IPS DF 19.7 (cell line): ENCODE results near the gene COL13A1.

Experiments used
- DNase-seq: peaks from one replicate; pipeline ENCODE4 v3.0.0-alpha.2; 2013; ENCODE audit warnings: low read depth, low spot score

COL13A1 gene

DNA sequence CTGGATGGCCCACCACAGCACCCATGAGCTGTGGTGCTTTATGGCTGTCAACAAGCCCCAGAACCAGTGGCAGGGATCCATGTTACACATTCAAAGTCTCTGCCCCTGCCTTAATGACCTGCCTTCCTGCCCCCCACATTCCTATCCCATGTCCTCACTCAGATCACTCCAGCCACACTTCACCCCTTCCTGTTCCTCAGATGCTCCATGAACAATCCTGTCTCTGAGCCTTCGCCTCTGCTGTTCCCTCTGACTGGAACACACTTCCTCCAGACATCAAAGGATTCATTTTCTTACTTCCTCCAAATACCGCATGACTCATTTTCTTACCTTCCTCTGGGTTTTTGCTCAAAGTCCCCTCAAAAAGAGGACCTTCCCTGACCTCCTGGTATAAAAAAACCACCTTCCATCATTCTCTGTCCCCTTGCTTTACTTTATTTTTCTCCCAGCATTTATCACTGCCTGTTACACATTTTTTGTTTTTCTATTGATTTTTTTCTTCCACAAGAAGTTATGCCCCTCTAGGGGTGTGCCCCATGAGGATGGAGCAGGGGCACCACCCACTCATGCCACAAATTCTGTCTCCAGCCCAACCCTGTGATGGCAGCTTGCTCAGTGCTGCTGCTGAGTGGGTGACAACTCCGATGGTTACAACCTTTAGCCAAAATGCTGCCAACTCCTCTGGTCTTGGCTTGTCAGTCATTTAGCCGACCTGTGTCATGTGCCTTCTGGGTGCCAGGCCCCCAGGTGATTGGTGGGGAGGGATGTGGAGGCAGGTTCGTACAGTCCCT is 18.2 kb downstream of the COL13A1 start:
- no peak for DNase-seq

DNA sequence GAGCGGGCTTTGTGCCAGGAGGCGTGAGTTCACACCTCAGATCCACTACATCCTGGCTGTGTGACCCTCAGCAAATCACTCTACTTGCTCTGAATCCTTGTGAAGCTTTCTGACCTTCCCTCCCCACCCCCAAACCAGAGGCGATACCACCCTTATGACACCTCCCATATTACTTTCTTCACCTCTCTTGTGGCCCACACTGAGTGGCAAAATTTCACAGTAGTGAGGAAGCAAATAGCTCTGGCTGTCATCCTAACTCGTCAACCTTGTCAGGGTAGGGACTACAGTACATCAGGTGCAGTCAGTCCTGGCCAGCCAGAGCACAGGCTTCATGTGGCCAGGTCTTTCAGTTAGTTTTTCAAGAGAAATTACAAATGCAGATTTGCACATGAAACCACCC is 19.1 kb downstream of the COL13A1 start:
- DNase-seq, result no peak

DNA sequence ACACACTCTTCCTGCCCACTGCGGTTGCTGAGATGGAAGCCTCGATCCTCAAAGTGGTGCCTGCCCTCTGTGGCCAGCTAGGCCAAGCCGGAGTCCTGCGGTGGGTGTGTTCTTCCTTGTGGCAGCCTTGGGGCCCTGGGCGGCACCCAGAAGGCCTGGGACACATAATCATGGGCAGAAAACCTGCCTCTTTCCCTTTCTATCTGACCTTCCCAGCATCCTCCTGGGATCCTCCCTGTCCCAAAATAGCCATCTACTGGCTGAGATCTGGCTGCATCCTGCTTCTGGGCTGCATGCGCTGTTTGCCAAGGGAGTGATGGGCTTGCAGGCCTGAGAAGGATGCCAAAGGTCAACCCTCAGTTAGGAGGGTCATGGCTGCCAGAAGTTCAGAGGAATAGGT is 23.9 kb downstream of the COL13A1 start:
- DNase-seq, result no peak

GRCh38 chr10:69826094-69826493 is 24.4 kb downstream of the COL13A1 start:
- DNase-seq, result no peak

- no peak for DNase-seq
Observed at GRCh38 chr10:69826789-69827554, 25.3 kb downstream of the COL13A1 start.

GRCh38 chr10:69828144-69828870 is 26.6 kb downstream of the COL13A1 start:
- no peak for DNase-seq

DNA sequence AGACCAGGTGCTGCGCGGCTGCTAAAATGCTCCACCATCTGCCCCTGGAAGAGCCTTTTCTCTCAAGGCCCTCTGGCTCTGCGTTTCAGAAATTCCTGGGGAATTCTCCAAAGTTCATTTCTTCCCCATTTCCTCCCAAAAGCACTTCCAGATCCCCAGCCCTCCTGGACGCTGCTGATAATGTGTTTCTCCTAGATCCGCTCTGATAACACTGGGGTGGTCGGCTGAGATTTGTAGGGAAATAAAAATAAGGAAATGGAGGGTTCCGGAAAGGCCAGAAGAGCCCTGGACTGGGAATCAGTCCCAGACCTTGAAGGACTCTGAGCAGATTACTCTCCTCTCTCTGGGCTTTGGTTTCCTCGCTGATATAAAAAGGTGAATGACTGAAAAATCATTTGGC is 28.1 kb downstream of the COL13A1 start:
- no peak for DNase-seq

GRCh38 chr10:69831231-69831855 is 29.6 kb downstream of the COL13A1 start:
- no peak for DNase-seq

DNA sequence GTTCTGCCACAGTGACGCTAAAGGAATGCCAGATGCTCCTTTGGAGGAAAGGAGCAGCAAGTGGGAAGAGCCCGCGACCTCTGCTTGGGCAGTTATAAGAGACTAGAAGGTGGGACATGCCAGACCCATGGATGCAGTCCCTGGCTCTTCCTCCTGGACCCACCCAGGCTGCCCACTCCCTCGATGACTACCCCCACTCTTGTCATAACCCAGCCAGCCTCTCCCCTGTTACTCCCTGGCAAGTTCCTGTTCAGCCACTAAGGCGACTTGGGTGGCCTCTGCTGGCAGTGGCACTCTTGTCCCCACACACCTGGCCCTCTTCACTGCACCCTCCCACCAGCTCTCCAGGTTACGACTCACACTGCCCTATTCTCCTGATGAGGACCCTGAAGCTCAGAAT is 33.5 kb downstream of the COL13A1 start:
- no peak for DNase-seq

DNA sequence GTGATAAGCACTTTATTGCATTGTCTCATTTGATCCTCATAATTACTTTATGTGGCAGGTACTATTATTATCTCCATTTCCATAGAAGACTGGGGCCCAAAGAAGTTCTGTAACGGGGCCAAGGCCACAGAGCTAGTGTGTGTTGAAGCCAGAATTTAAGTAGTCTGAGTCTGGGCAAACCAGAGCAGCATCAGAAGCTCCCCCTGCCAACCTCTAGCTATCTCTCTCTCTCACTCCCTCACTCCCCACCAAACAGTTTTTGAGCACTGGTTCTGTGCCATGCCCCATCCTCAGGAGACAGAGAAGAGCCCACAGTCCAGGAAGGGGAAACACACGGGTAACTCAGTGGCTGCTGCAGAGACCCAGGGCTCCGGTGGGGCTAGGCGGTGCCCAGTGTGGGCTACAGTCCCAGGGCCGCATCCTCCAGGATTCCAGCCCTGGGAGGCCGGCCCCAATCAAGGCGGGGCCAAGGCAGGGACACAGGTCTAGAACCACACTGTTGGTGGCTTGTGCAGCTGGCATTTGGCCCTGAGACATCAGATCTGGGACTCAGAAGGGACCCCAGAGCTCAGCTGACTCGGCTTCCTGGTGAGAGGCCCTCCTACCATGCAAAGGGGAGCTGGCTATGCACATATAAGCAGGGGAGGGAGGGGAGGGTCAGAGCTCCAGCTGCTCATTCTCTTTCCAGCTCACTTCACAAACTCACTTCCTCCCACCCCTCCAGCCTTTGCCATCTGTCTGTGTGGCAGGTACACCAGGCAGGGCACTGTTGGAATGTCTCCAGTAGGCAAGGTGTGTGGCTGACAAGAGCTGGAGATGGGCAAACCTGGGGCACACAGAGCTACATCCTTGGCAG is 34.4 kb downstream of the COL13A1 start:
- DNase-seq, result no peak

DNA sequence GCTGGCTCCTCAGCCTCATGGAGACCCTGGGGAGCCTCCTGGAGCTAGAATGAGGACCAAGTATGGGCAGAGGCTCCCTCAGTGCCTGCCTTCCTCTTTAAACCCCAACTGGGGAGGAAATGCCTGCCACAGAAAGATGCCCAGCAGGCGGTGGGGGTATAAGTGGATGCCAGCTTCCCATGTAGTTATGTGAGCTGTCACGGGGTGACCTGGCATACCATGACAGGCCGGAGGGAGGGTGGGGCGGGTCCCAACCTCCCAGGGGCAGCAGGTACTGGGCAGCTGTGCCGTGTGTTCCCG is 35.0 kb downstream of the COL13A1 start:
- DNase-seq, result no peak

GRCh38 chr10:69837261-69837660 is 35.6 kb downstream of the COL13A1 start:
- no peak for DNase-seq

GRCh38 chr10:69838418-69838817 is 36.7 kb downstream of the COL13A1 start:
- no peak for DNase-seq

DNA sequence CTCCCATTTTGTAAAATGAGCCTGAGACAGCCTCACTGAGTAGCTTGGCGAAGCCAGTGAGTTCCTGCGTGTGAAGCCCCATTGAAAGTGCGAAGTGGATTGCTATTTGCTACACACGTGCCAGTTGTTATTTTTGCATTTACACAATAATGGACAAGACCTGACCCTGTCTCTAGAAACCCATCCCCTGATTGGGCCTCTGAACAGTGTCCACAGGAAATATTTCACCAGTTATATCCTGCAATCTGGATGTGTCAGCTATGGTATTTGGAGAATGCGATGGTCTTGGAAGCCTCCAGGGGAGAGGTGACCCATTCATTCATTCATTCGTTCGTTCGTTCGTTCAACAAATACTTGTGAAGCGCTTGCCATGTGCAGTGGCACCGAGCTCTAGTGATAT is 37.1 kb downstream of the COL13A1 start:
- DNase-seq, result no peak

DNA sequence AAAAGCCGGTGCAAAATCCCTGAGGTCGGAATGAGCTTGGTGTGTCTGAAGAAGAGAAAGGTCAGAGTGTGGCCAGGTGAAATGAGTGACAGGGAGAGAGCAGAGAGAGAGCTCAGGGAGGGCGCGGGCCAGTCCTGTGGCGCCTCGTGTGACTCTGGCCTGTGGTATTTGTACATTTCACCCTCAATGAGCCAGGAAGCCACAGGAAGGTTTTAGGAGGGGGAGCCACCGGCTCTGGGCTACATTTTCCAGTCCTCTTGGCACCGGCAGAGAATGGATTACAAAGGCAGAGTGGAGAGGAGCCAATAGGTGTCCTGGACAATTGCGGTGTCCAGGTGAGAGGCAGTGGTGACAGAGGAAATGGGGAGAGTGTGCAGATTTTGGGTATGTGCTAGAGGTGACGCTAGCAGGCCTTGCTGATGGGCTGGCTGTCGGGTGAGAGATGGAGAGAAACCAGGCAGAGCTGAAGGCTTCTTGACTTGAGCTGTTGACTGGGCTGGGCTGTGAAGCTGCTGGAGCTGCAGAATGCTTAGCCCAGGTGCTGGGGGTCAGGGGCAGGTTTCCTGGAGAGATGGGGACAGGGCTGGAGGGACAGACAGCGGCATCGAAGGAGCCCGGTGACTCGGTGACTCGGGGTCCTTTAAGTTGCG is 38.1 kb downstream of the COL13A1 start:
- no peak for DNase-seq

- DNase-seq, result no peak
Observed at GRCh38 chr10:69840773-69841172, 39.1 kb downstream of the COL13A1 start.

- no peak for DNase-seq
Observed at GRCh38 chr10:69842020-69842419, 40.3 kb downstream of the COL13A1 start.

DNA sequence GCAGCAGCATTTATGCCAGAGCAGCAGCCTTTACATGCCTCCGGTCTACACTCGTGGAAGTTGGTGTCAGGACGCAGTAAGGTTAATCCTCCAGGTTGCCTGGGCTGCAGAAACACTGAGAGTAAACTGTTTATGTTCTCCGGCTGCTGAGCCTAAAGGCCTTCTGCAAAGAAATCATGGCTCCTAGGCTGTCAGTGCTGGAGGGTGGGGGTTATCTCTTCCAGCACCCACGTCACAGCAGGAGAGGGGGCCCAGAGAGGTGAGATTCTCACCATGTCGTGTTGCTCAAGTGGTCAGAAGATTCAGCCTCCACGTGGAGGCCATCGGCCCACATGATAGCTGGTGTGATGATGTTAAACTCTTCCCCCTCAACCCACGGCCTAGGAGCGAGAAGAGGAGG is 41.2 kb downstream of the COL13A1 start:
- no peak for DNase-seq

DNA sequence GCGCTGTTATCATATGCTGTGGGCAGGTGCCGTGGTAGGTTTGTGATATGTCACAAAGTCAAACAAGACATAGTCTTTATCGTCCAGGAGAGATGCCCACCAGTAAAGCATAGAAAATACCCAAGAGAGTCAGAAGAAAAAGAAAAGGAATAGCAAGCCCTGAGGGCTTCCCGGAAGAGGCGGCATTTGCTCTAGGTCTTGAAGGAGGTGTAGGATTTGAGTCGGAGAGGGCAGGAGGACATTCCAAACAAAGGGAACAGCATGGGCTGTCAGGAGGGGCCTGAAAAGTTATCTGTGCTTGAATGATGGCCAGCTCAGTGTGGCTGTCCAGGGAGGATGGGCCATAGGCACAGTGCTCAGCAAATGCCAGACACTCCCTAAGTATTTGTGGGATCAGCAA is 42.2 kb downstream of the COL13A1 start:
- DNase-seq, result no peak

DNA sequence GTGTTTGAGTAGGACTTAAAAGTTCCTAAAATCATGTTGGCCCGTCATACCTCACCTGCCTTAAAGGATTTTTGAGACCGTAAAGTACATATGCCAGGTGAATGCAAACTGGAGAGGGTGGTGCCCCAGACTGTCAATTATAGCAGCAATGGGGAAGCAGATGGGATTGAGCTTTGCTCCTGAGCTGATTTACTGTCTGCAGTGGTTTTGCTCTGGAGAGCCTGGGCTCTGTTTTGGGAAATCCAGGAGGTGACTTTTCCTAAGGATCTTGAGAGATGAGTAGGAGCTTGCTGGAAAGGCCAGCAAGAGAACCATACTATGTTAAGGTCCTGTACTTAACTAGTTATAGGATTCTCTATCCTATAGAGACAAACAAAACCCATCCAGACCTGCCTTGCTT is 43.0 kb downstream of the COL13A1 start:
- DNase-seq, result no peak
